Ovary (tissue), 9 donors: ENCODE data around the gene NLRP9. TPM values are rescaled to one million over a fixed set of nuclear protein-coding genes. Genes with fewer than 3 reads are reported as not detected.

Experiments
- DNase-seq, 5 donors: peaks; one replicate each; pipeline ENCODE4 v3.0.0-alpha.2; 2019 to 2020
- H3K27ac ChIP-seq, 2 donors: fragments of 200-600 bp; one replicate each; pipeline versions ENCODE4 v1.5.1 to v1.8.0; 2019 to 2022
- H3K27me3 ChIP-seq: fragments of 200-600 bp; one replicate; pipeline ENCODE4 v1.8.0; 2022
- H3K36me3 ChIP-seq: fragments of 200-600 bp; sonication (generic); one replicate; pipeline ENCODE4 v1.5.1; 2019
- H3K4me1 ChIP-seq: one replicate; pipeline ENCODE4 v1.8.1; 2013; ENCODE audit warnings: mild to moderate bottlenecking, moderate library complexity; ENCODE audit not compliant: insufficient read depth
- H3K4me3 ChIP-seq: fragments of 200-600 bp; sonication (generic); one replicate; pipeline ENCODE4 v1.5.1; 2017
- H3K9me3 ChIP-seq, 2 donors: fragments of 200-600 bp in 1 of 2; sonication (generic) in 1 of 2; one replicate each; pipeline versions ENCODE4 v1.5.1 to v1.8.1; 2013 to 2019; ENCODE audit warnings: mild to moderate bottlenecking in 1 of 2, moderate library complexity in 1 of 2
- CTCF ChIP-seq, 3 donors: fragments of 450-650 bp in 2 of 3; fragments of 200-600 bp in 1 of 3; IDR thresholded peaks; one replicate each; pipeline versions ENCODE4 v1.5.1 to v1.8.0; 2016 to 2022; ENCODE audit warnings: antibody characterized with exemption in 3 of 3, mild to moderate bottlenecking in 1 of 3
- EP300 ChIP-seq: sonication (generic); formaldehyde crosslinking; IDR thresholded peaks from one replicate; pipeline ENCODE4 v1.6.1; 2017; ENCODE audit warnings: antibody characterized with exemption
- POLR2A ChIP-seq: fragments of 450-650 bp; IDR thresholded peaks from one replicate; pipeline ENCODE4 v1.6.1; 2017; ENCODE audit warnings: antibody characterized with exemption, mild to moderate bottlenecking, moderate library complexity
- WGBS, 3 donors: extraction: QIAGEN DNeasy Blood & Tissue Kit in 1 of 3; methylation state at CpG; one replicate each; pipeline versions ENCODE4 v1.1.5 to v1.1.7; 2013 to 2017; 5-methylcytosine and 5-hydroxymethylcytosine counted together
- intact Hi-C, 4 donors: fragments of 100-400 bp; cut with DNase I; formaldehyde crosslinking; loops; one replicate each; pipeline versions ENCODE4 v1.11.0 to v1.15.1; 2022 to 2023
- polyA plus RNA-seq, 2 donors: library from polyadenylated mRNA; stranded (reverse); fragments of 200-250 nt in 1 of 2; fragments of 350-450 nt in 1 of 2; fragmentation: Illumina TruSeq in 1 of 2; extraction: RNeasy Lipid Tissue Mini Kit (QIAGEN cat#74804) in 1 of 2; gene quantifications; one replicate each; pipeline ENCODE4 v1.2.3, GENCODE V29; 2013 to 2014
- total RNA-seq, 7 donors: library from RNA; depleted of rRNA in 2 of 7; stranded (reverse); fragments of >200 nt in 2 of 7; fragmentation: NEBNext Ultra II Directional in 3 of 7; extraction: Animal tissue kit (Norgen Biotek cat#: 25700) in 3 of 7; gene quantifications; one replicate each; pipeline versions ENCODE4 v1.1.0 to v1.2.4, GENCODE V29; 2016 to 2023
- donor health status: DM: no; HTN: no; CAD: no; lungs with moderate emphysema.
- donor health status: DM: no; HTN: no; CAD: no.
- donor health status: Bipolar disorder and iron deficiency.
- donor health status: DM: yes; HTN: yes; CAD: no.
- donor health status: DM: no; HTN: no; CAD: no.
- donor health status: DM: yes; HTN: yes; CAD: no.

NLRP9 gene
- total and polyA plus RNA-seq, 9 donors = 0.17 to 0.80 TPM; not detected in 7

DNA sequence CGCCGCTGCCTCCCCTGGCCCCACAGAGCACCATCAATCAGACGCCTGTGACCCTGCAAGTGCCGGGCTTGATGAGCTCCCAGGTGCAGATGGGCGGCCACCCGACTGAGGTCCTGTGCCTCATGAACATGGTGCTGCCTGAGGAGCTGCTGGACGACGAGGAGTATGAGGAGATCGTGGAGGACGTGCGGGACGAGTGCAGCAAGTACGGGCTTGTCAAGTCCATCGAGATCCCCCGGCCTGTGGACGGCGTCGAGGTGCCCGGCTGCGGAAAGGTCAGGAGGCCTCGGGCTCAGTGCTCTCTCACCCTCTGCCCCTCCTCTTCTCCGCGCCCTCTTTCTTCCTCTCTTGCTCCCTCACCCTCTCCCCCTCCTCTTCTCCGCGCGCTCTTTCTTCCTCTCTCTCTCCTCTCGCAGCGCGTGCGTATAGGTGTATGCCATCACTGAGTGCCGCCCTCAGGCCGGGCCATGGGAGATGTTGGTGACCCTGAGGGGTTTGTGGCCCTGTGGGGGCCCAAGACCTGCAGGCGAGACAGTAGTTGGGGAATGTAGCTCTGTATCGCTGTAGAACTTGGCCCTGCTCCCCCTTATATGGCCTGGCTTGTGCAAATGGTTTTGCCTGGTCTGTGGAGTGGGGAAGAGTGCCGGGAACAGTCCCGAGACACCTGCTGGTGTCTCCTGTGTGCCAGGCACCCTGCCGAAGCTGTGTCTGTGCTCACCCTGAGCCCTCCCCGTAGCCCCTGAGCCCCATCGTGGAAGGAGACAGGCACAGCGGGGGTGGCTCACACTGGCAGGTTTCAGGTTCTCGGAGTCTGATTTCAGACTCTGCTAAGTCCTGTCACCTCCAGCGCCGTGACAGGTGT, 68.6 kb downstream of the NLRP9 start:
- TF ChIP-seq EP300 = no peak
- no peak for TF ChIP-seq CTCF (IDR thresholded peaks at IDR 0.05)
- TF ChIP-seq POLR2A = no peak
- Histone ChIP-seq H3K4me1 (no peaks in the 10 kb centered on the region), H3K36me3 (no peaks in the 10 kb centered on the region), H3K9me3 (no peaks in the 10 kb centered on the region), H3K27me3 (no peaks in the 10 kb centered on the region), H3K4me3 (no peak overlapping the region), H3K27ac (no peak overlapping the region)
- no peak for DNase-seq
- WGBS, 3 donors = 80 to 86% (median 83%) methylated on average over 43 of the region's 43 CpGs
- intact Hi-C loops = loop anchor here in 2 of 4 donors (10.0 kb wide), 2 partner anchors 555 to 1465 kb away; partner anchors contain the start of genes PPP1R12C (in 1 of the 2) and RPS9 (in 1 of the 2)

GRCh38 chr19:55668603-55669348, 69.4 kb downstream of the NLRP9 start:
- no peak overlapping the region for H3K27ac ChIP-seq

DNA sequence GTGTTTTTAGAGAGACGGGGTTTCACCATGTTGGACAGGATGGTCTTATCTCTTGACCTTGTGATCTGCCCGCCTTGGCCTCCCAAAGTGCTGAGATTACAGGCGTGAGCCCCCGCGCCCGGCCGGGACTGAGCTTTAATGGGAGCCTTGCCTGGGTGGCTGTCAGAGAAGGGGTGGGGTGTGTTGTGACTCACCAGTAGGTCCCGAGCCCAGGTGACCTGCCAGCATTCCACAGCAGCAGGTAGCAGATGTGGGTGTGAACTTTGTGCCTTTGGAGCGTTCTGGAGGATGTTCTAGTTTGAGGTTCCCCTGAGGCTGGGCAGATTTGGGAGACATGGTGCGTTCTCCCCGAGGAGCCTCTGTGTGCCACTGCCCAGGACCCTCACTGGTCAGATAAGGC, 70.2 kb downstream of the NLRP9 start:
- Histone ChIP-seq H3K4me3 (no peak overlapping the region), H3K27me3 (no peaks in the 10 kb centered on the region), H3K9me3 (no peaks in the 10 kb centered on the region), H3K36me3 (no peaks in the 10 kb centered on the region), H3K4me1 (no peaks in the 10 kb centered on the region), H3K27ac (no peak overlapping the region)
- TF ChIP-seq CTCF (IDR thresholded peaks at IDR 0.05) = no peak
- TF ChIP-seq EP300 = no peak
- no peak for TF ChIP-seq POLR2A
- no peak for DNase-seq
- intact Hi-C loops = no loop called here
- 55 to 57% (median 55%) methylated on average over 9 to 11 of the region's 11 CpGs for WGBS, 3 donors

More at GRCh38 chr19:55668603-55669348, 69.4 kb downstream of the NLRP9 start:
- Histone ChIP-seq H3K9me3 (no peaks in the 10 kb centered on the region), H3K4me3 (no peak overlapping the region), H3K27me3 (no peaks in the 10 kb centered on the region), H3K4me1 (no peaks in the 10 kb centered on the region), H3K36me3 (no peaks in the 10 kb centered on the region)
- no peak for DNase-seq
- no peak for TF ChIP-seq POLR2A
- TF ChIP-seq EP300 = no peak
- no peak for TF ChIP-seq CTCF (IDR thresholded peaks at IDR 0.05)
- WGBS, 3 donors = 77 to 84% (median 81%) methylated on average over 29 to 30 of the region's 30 CpGs
- intact Hi-C loops = no loop called here

- Histone ChIP-seq H3K4me1 (no peaks in the 10 kb centered on the region), H3K4me3 (no peak overlapping the region), H3K9me3 (no peaks in the 10 kb centered on the region), H3K27ac (no peak overlapping the region), H3K36me3 (no peaks in the 10 kb centered on the region), H3K27me3 (no peaks in the 10 kb centered on the region)
- 78 to 90% (median 87%) methylated on average over 12 of the region's 12 CpGs for WGBS, 3 donors
- DNase-seq = no peak
- intact Hi-C loops = no loop called here
- TF ChIP-seq CTCF (IDR thresholded peaks at IDR 0.05) = no peak
- no peak for TF ChIP-seq POLR2A
- no peak for TF ChIP-seq EP300
Observed at GRCh38 chr19:55667511-55667910, 70.7 kb downstream of the NLRP9 start.
